ENCODE measurements around the gene DNLZ. TPM values are rescaled to one million over a fixed set of nuclear protein-coding genes. Genes with fewer than 3 reads are reported as not detected.

The DNLZ gene
- total and polyA plus RNA-seq, 9 of the 15 experiments (the other 6 are each of a cell fraction or from before 2014, with no cell fraction given), result 0.17 to 44.6 (median 3.4) TPM

DNA sequence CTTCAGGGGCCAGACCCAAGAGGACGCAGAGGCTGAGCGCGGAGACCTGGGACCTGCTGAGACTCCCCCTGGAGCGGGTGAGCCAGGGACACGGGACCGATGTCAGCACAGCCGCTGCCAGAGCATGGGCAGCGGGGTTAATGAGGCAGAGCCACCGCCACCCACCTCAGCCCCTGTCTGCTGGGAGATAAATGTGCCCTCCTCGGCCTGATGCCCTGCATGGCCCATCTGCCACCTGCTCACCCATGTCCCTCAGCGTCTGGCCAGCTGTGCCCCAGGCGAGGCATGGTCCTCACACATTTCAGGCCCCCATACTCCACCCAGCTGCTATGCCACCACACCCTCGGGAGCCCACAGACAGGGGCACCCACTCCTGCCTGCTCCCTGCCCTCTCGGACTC lies 14.9 kb downstream of the DNLZ start:
- H3K27me3 ChIP-seq (ENCODE audit: control insufficient read depth in 2 of 2, insufficient read depth in 2 of 2, low read length in 2 of 2), result no peaks in the 10 kb centered on the region
- TF ChIP-seq STAT5B (CRISPR knock-in tag; IDR thresholded peaks at IDR 0.05) (no peak), MYBL2 (IDR thresholded peaks at IDR 0.05; ENCODE audit: low read depth) (no peak), MYBL2 (CRISPR knock-in tag; IDR thresholded peaks at IDR 0.05; ENCODE audit: borderline replicate concordance) (no peak), CHD2 (IDR thresholded peaks at IDR 0.05; ENCODE audit: low read depth, low read length) (no peak), RFX5 (IDR thresholded peaks at IDR 0.05; ENCODE audit: low read depth, low read length) (no peak), HNRNPL (IDR thresholded peaks at IDR 0.05; ENCODE audit: low read depth, low read length) (0 out of 2 replicates have a peak, but pooled peaks have one; percentile 32)
- CTCF ChIA-PET (ENCODE audit: low intra/inter-chr PET ratio), result no interaction called here
- peaks cover 6% of the 10 kb centered on the region for H3K9me1 ChIP-seq (ENCODE audit: control insufficient read depth, insufficient read depth, low read length)
- no peaks in the 10 kb centered on the region for H3K9me3 ChIP-seq (replicated peaks; ENCODE audit: control insufficient read depth, insufficient read depth, low read depth, low read length)
- H3K36me3 ChIP-seq (ENCODE audit: control insufficient read depth, insufficient read depth, low read length), result no peaks in the 10 kb centered on the region
- POLR2A ChIA-PET, result no interaction called here
- no TSS peak for BruUV-seq (replicated peaks)
- intact Hi-C loops (cut with micrococcal nuclease) (no loop called here), in situ Hi-C loops (cut with MboI) (loop anchor here (25.0 kb wide), 1 partner anchor 289 kb away; no protein-coding TSS in a partner anchor)
- no peak overlapping the region for H3K4me2 ChIP-seq (ENCODE audit: insufficient read depth, low read length)
- DNase-seq (ENCODE audit: extremely low read depth in 1 of 4, low spot score in 3 of 4) (no peak), FAIRE-seq (no peak), ATAC-seq (no peak)
- no peaks in the 10 kb centered on the region; the same call in 1 of the 2 replicates for H4K20me1 ChIP-seq (replicated peaks; ENCODE audit: control insufficient read depth, insufficient read depth, low read length)
- H3K9ac ChIP-seq (ENCODE audit: insufficient read depth in 1 of 2, low read depth in 2 of 2, low read length in 2 of 2), result peak overlapping the region in 1 of 2 experiments; percentile 9; a peak in 1 of 4 replicates
- H3K4me1 ChIP-seq (replicated peaks in 1 of 2; ENCODE audit: control insufficient read depth in 2 of 2, insufficient read depth in 2 of 2, low read length in 2 of 2), result peaks cover 12 to 94% of the 10 kb centered on the region in 2 experiments; a peak in 4 of 5 replicates
- no peaks in the 10 kb centered on the region for H3K79me2 ChIP-seq (ENCODE audit: control insufficient read depth, insufficient read depth, low read length)
- no peak overlapping the region for H3K4me3 ChIP-seq
- no peak overlapping the region for H3K27ac ChIP-seq (ENCODE audit: extremely low read depth, low read depth, low read length)
- WGBS (ENCODE audit: insufficient coverage, low coverage, missing lambda C conversion rate), result 53% methylated on average over 9 of the region's 14 CpGs
- no peak overlapping the region for H2AFZ ChIP-seq (ENCODE audit: low read depth, low read length)

All from K562 (cell line).